ENCODE data around the gene CHRNA9.

The CHRNA9 gene

GRCh38 chr4:40403081-40403480 is 67.9 kb downstream of the CHRNA9 start:
- TF ChIP-seq, protein P1, sequence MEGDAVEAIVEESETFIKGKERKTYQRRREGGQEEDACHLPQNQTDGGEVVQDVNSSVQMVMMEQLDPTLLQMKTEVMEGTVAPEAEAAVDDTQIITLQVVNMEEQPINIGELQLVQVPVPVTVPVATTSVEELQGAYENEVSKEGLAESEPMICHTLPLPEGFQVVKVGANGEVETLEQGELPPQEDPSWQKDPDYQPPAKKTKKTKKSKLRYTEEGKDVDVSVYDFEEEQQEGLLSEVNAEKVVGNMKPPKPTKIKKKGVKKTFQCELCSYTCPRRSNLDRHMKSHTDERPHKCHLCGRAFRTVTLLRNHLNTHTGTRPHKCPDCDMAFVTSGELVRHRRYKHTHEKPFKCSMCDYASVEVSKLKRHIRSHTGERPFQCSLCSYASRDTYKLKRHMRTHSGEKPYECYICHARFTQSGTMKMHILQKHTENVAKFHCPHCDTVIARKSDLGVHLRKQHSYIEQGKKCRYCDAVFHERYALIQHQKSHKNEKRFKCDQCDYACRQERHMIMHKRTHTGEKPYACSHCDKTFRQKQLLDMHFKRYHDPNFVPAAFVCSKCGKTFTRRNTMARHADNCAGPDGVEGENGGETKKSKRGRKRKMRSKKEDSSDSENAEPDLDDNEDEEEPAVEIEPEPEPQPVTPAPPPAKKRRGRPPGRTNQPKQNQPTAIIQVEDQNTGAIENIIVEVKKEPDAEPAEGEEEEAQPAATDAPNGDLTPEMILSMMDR (IDR thresholded peaks at IDR 0.05), result no peak
- DNase-seq, result no peak
- no peak overlapping the region for H3K4me3 Mint-ChIP-seq

More at GRCh38 chr4:40403081-40403480, 67.9 kb downstream of the CHRNA9 start:
- Mint-ChIP-seq H3K4me1 (peaks cover 54% of the 10 kb centered on the region), H3K27ac (peak overlapping the region; percentile 15), H3K36me3 (ENCODE audit: low read depth) (peaks cover 16% of the 10 kb centered on the region), H3K9me3 (peaks cover 28% of the 10 kb centered on the region), H3K27me3 (ENCODE audit: low read depth, poor library complexity) (peaks cover 3% of the 10 kb centered on the region)

All from nephron progenitor cell (in vitro differentiated cells).